Lung (tissue), 12 donors: ENCODE results near the gene SLC35F1. TPM values are rescaled to one million over a fixed set of nuclear protein-coding genes. Genes with fewer than 3 reads are reported as not detected.
"Not testable (repeated sequence)": the region's sequence is repeated elsewhere in the genome, so short reads cannot be mapped to it uniquely, and the experiment has no call there.

Experiments used
- ATAC-seq: fragments of 200-7000 bp; cut with Tn5 transposase; one replicate; pipeline ENCODE4 v1.9.1; 2020; ENCODE audit warnings: moderate number of reproducible peaks; ENCODE audit not compliant: insufficient read depth, low FRiP score
- DNase-seq, 3 donors: peaks; one replicate each; pipeline ENCODE4 v3.0.0-alpha.2; 2013 to 2017
- H3K27ac ChIP-seq, 2 donors: one replicate each; pipeline ENCODE4 v1.5.1; 2013; ENCODE audit warnings: mild to moderate bottlenecking in 2 of 2, moderate library complexity in 2 of 2, control low read depth in 1 of 2, inconsistent platforms in 1 of 2, low read depth in 1 of 2, low read length in 1 of 2
- H3K27me3 ChIP-seq, 3 donors: one replicate each; pipeline ENCODE4 v1.5.1; 2013; ENCODE audit warnings: low read length in 2 of 3; ENCODE audit not compliant: control insufficient read depth in 3 of 3, insufficient read depth in 3 of 3
- H3K36me3 ChIP-seq, 4 donors: one replicate each; pipeline ENCODE4 v1.5.1; 2013; ENCODE audit warnings: low read length in 4 of 4, mild to moderate bottlenecking in 1 of 4, moderate library complexity in 1 of 4; ENCODE audit not compliant: control insufficient read depth in 4 of 4, insufficient read depth in 4 of 4
- H3K4me1 ChIP-seq, 5 donors: one replicate each; pipeline ENCODE4 v1.5.1; 2013; ENCODE audit warnings: low read length in 5 of 5, mild to moderate bottlenecking in 2 of 5, moderate library complexity in 1 of 5; ENCODE audit not compliant: control insufficient read depth in 5 of 5, insufficient read depth in 5 of 5
- H3K4me3 ChIP-seq: one replicate; pipeline ENCODE4 v1.5.1; 2013; ENCODE audit warnings: mild to moderate bottlenecking, control low read depth, moderate library complexity
- H3K9ac ChIP-seq, 2 donors: one replicate each; pipeline ENCODE4 v1.5.1; 2013; ENCODE audit warnings: low read length in 2 of 2, control low read depth in 1 of 2; ENCODE audit not compliant: insufficient read depth in 1 of 2
- H3K9me3 ChIP-seq, 4 donors: one replicate each; pipeline ENCODE4 v1.5.1; 2013; ENCODE audit warnings: low read length in 3 of 4, mild to moderate bottlenecking in 1 of 4, moderate library complexity in 1 of 4; ENCODE audit not compliant: control insufficient read depth in 4 of 4, insufficient read depth in 3 of 4
- CTCF ChIP-seq: IDR thresholded peaks from 2 replicates; pipeline ENCODE4 v1.5.1; 2012; ENCODE audit warnings: mild to moderate bottlenecking; ENCODE audit errors: control extremely low read depth, extremely low read depth
- WGBS, 2 donors: extraction: QIAGEN DNeasy Blood & Tissue Kit; methylation state at CpG; one replicate each; pipeline ENCODE4 v1.1.7; 2013; 5-methylcytosine and 5-hydroxymethylcytosine counted together
- polyA plus RNA-seq, 2 donors: library from polyadenylated mRNA; stranded (reverse); fragments of 200-250 nt; gene quantifications; one replicate each; pipeline ENCODE4 v1.2.1, GENCODE V29; 2013
- total RNA-seq, 2 donors: library from RNA; depleted of rRNA in 1 of 2; stranded (reverse); fragments of >200 nt in 1 of 2; gene quantifications; one replicate each; pipeline ENCODE4 v1.2.1, GENCODE V29; 2014 to 2021
- donor health status: control.
- donor health status: control.
- donor health status: Bipolar disorder and iron deficiency.
- donor health status: healthy.
- donor health status: DM: yes; HTN: yes; CAD: no.

Gene SLC35F1
- total and polyA plus RNA-seq, 4 donors = 0.04 to 5.7 (median 0.07) TPM

GRCh38 chr6:118023771-118024170 is 116.7 kb downstream of the SLC35F1 start:
- Histone ChIP-seq H3K27me3 (no peaks in the 10 kb centered on the region), H3K9me3 (no peaks in the 10 kb centered on the region), H3K9ac (no peak overlapping the region), H3K27ac (no peak overlapping the region), H3K4me1 (no peaks in the 10 kb centered on the region), H3K4me3 (no peak overlapping the region), H3K36me3 (no peaks in the 10 kb centered on the region)
- no peak for TF ChIP-seq CTCF
- no peak for DNase-seq
- 91 to 94% methylated on average over 3 of the region's 3 CpGs for WGBS, 2 donors
- no peak for ATAC-seq

- no peak for DNase-seq
- Histone ChIP-seq H3K27me3 (no peaks in the 10 kb centered on the region), H3K4me1 (no peaks in the 10 kb centered on the region), H3K9ac (no peak overlapping the region), H3K9me3 (no peaks in the 10 kb centered on the region), H3K4me3 (no peak overlapping the region), H3K36me3 (no peaks in the 10 kb centered on the region), H3K27ac (no peak overlapping the region)
- ATAC-seq = no peak
- TF ChIP-seq CTCF = no peak
- WGBS, 2 donors = 74 to 92% methylated on average over 4 of the region's 4 CpGs
Observed at GRCh38 chr6:118029967-118030366, 122.9 kb downstream of the SLC35F1 start.

- H3K4me3 ChIP-seq, DNase-seq, H3K27ac ChIP-seq, H3K27me3 ChIP-seq, H3K4me1 ChIP-seq, H3K9ac ChIP-seq, H3K36me3 ChIP-seq, ATAC-seq, H3K9me3 ChIP-seq: not testable (repeated sequence)
- 89 to 94% methylated on average over 3 of the region's 3 CpGs for WGBS, 2 donors
Observed at GRCh38 chr6:118037479-118037878, 130.4 kb downstream of the SLC35F1 start.

- H3K9ac ChIP-seq = no peak overlapping the region
- no peaks in the 10 kb centered on the region for H3K36me3 ChIP-seq
- H3K4me3 ChIP-seq = no peak overlapping the region
- ATAC-seq = no peak
- WGBS, 2 donors = 83 to 85% methylated on average over 4 of the region's 4 CpGs
- H3K27ac ChIP-seq = no peak overlapping the region
- DNase-seq = peak in 2 of 3 donors; percentile 6 to 8
- H3K9me3 ChIP-seq = no peaks in the 10 kb centered on the region
- no peaks in the 10 kb centered on the region for H3K4me1 ChIP-seq
- H3K27me3 ChIP-seq = no peaks in the 10 kb centered on the region
- TF ChIP-seq CTCF = no peak
Observed at GRCh38 chr6:118042855-118043254, 135.8 kb downstream of the SLC35F1 start.
